ENCODE results near the gene NKX2-1.

Gene NKX2-1

GRCh38 chr14:36524220-36524837 lies 4.3 kb upstream of the NKX2-1 start:
- Histone ChIP-seq H3F3A (ENCODE audit: control insufficient read depth, insufficient read depth) (no peaks in the 10 kb centered on the region), H3K36me3 (ENCODE audit: control insufficient read depth, low read length) (no peaks in the 10 kb centered on the region), H3K4me2 (ENCODE audit: low read length) (no peak overlapping the region), H4K20me1 (ENCODE audit: control insufficient read depth, insufficient read depth, low read depth, low read length) (no peaks in the 10 kb centered on the region), H3K27ac (ENCODE audit: low read depth, low read length) (no peak overlapping the region), H3K4me3 (ENCODE audit: low read length) (no peak overlapping the region), H3K4me1 (ENCODE audit: control insufficient read depth, low read length) (no peaks in the 10 kb centered on the region), H3K9me2 (replicated peaks; ENCODE audit: control insufficient read depth, low read length) (no peaks in the 10 kb centered on the region), H3K27me3 (ENCODE audit: control insufficient read depth, low read length) (no peaks in the 10 kb centered on the region), H3K79me2 (ENCODE audit: control insufficient read depth, low read length) (no peaks in the 10 kb centered on the region), H3K9me3 (ENCODE audit: control insufficient read depth, insufficient read depth, low read length) (no peaks in the 10 kb centered on the region; the same call in 1 of the 2 replicates)
- TF ChIP-seq CTCF (IDR thresholded peaks at IDR 0.05; ENCODE audit: low read depth, low read length, poor library complexity, severe bottlenecking) (no peak), EZH2phosphoT487 (IDR thresholded peaks at IDR 0.05; ENCODE audit: borderline replicate concordance, low read length) (no peak)

- H3K27me3 ChIP-seq (ENCODE audit: control insufficient read depth, low read length): no peaks in the 10 kb centered on the region
- H3K9me3 ChIP-seq (ENCODE audit: control insufficient read depth, insufficient read depth, low read length): no peaks in the 10 kb centered on the region; the same call in 1 of the 2 replicates
- no peak for TF ChIP-seq CTCF (IDR thresholded peaks at IDR 0.05; ENCODE audit: low read depth, low read length, poor library complexity, severe bottlenecking)
- no peaks in the 10 kb centered on the region for H3F3A ChIP-seq (ENCODE audit: control insufficient read depth, insufficient read depth)
- no peak overlapping the region for H3K27ac ChIP-seq (ENCODE audit: low read depth, low read length)
- no peaks in the 10 kb centered on the region for H3K79me2 ChIP-seq (ENCODE audit: control insufficient read depth, low read length)
- no peak overlapping the region for H3K4me3 ChIP-seq (ENCODE audit: low read length)
- H3K9me2 ChIP-seq (replicated peaks; ENCODE audit: control insufficient read depth, low read length): no peaks in the 10 kb centered on the region
- H3K4me1 ChIP-seq (ENCODE audit: control insufficient read depth, low read length): no peaks in the 10 kb centered on the region
- no peak overlapping the region for H3K4me2 ChIP-seq (ENCODE audit: low read length)
- H4K20me1 ChIP-seq (ENCODE audit: control insufficient read depth, insufficient read depth, low read depth, low read length): no peaks in the 10 kb centered on the region
- H3K36me3 ChIP-seq (ENCODE audit: control insufficient read depth, low read length): no peaks in the 10 kb centered on the region
Observed at GRCh38 chr14:36522972-36523715, 3.1 kb upstream of the NKX2-1 start.

GRCh38 chr14:36522347-36522971 lies 2.4 kb upstream of the NKX2-1 start:
- H3K4me2 ChIP-seq (ENCODE audit: low read length): no peak overlapping the region
- H3K36me3 ChIP-seq (ENCODE audit: control insufficient read depth, low read length): no peaks in the 10 kb centered on the region
- H3K27ac ChIP-seq (ENCODE audit: low read depth, low read length): no peak overlapping the region
- H3K4me3 ChIP-seq (ENCODE audit: low read length): no peak overlapping the region
- no peaks in the 10 kb centered on the region for H3K27me3 ChIP-seq (ENCODE audit: control insufficient read depth, low read length)
- H3K79me2 ChIP-seq (ENCODE audit: control insufficient read depth, low read length): no peaks in the 10 kb centered on the region
- no peaks in the 10 kb centered on the region for H3K4me1 ChIP-seq (ENCODE audit: control insufficient read depth, low read length)
- TF ChIP-seq CTCF (IDR thresholded peaks at IDR 0.05; ENCODE audit: low read depth, low read length, poor library complexity, severe bottlenecking) (no peak), EZH2phosphoT487 (IDR thresholded peaks at IDR 0.05; ENCODE audit: borderline replicate concordance, low read length) (no peak)
- H3K9me3 ChIP-seq (ENCODE audit: control insufficient read depth, insufficient read depth, low read length): no peaks in the 10 kb centered on the region; the same call in 1 of the 2 replicates
- H3K9me2 ChIP-seq (replicated peaks; ENCODE audit: control insufficient read depth, low read length): no peaks in the 10 kb centered on the region
- H4K20me1 ChIP-seq (ENCODE audit: control insufficient read depth, insufficient read depth, low read depth, low read length): no peaks in the 10 kb centered on the region
- no peaks in the 10 kb centered on the region for H3F3A ChIP-seq (ENCODE audit: control insufficient read depth, insufficient read depth)
